A673 (cell line): Measurements from ENCODE around the gene SLC16A5. TPM values are rescaled to one million over a fixed set of nuclear protein-coding genes. Genes with fewer than 3 reads are reported as not detected.

Source experiments
- BruUV-seq: library from RNA; stranded (reverse); fragments of 400-500 nt; replicated peaks from 2 replicates; lab custom pipeline; 2021; lab: Mats Ljungman, UMichigan
- CTCF ChIA-PET: fragments of 300-600 bp; sonication (Branson Sonifier 250); formaldehyde crosslinking; loops from one replicate; lab custom pipeline; 2022; ENCODE audit warnings: antibody characterized with exemption; lab: Charles Lee
- POLR2A ChIA-PET: fragments of 300-600 bp; sonication (Branson Sonifier 250); formaldehyde crosslinking; loops from one replicate; lab custom pipeline; 2022; ENCODE audit warnings: antibody characterized with exemption; ENCODE audit not compliant: low non-redundant PET; lab: Charles Lee
- DNase-seq: peaks from one replicate; pipeline ENCODE4 v3.0.0-alpha.2; 2015; ENCODE audit warnings: low spot score
- H3K27ac ChIP-seq: fragments of 200-600 bp; sonication (generic); 2 replicates; pipeline ENCODE4 v1.5.1; 2016; ENCODE audit warnings: mixed run types, low read depth, mild to moderate bottlenecking, mixed read lengths, antibody characterized with exemption, low read length; ENCODE audit not compliant: poor library complexity, severe bottlenecking
- H3K27me3 ChIP-seq: fragments of 200-600 bp; sonication (generic); replicated peaks from 2 replicates; pipeline ENCODE4 v1.6.1; 2017; ENCODE audit warnings: mixed run types, low read depth, mild to moderate bottlenecking, mixed read lengths, antibody characterized with exemption, low read length; ENCODE audit not compliant: insufficient read depth, poor library complexity
- H3K36me3 ChIP-seq: fragments of 200-600 bp; sonication (generic); 2 replicates; pipeline ENCODE4 v1.6.1; 2016; ENCODE audit warnings: mixed run types, mild to moderate bottlenecking, mixed read lengths, antibody characterized with exemption, low read length; ENCODE audit not compliant: insufficient read depth, poor library complexity, severe bottlenecking
- H3K4me1 ChIP-seq: fragments of 200-600 bp; sonication (generic); 2 replicates; pipeline ENCODE4 v1.6.1; 2017; ENCODE audit warnings: mixed run types, mild to moderate bottlenecking, mixed read lengths, antibody characterized with exemption, low read length; ENCODE audit not compliant: insufficient read depth, poor library complexity, severe bottlenecking
- H3K4me3 ChIP-seq: fragments of 200-600 bp; sonication (generic); 2 replicates; pipeline ENCODE4 v1.5.1; 2016; ENCODE audit warnings: low read depth, mixed run types, mild to moderate bottlenecking, mixed read lengths, low read length; ENCODE audit not compliant: poor library complexity, severe bottlenecking
- H3K9me3 ChIP-seq: fragments of 200-600 bp; sonication (generic); 2 replicates; pipeline ENCODE4 v1.6.1; 2016; ENCODE audit warnings: mixed run types, low read depth, mild to moderate bottlenecking, mixed read lengths, antibody characterized with exemption, low read length; ENCODE audit not compliant: poor library complexity, severe bottlenecking
- CTCF ChIP-seq: fragments of 300-800, 200-600 bp; sonication (generic); conservative IDR thresholded peaks from 2 replicates; pipeline ENCODE4 v1.5.1; 2017; ENCODE audit warnings: low read depth, mild to moderate bottlenecking, antibody characterized with exemption, low read length, moderate library complexity, mixed read lengths
- EZH2 ChIP-seq: fragments of 200-600 bp; sonication (generic); IDR thresholded peaks from 2 replicates; pipeline ENCODE4 v1.6.1; 2017; ENCODE audit warnings: borderline replicate concordance, low read depth, mild to moderate bottlenecking, mixed read lengths, antibody characterized with exemption, low read length; ENCODE audit not compliant: poor library complexity, severe bottlenecking
- intact Hi-C: fragments of 100-400 bp; cut with micrococcal nuclease; formaldehyde crosslinking; loops from one replicate; pipeline ENCODE4 v1.10.0; 2022; ENCODE audit not compliant: unreplicated experiment
- total RNA-seq: library from RNA; stranded (reverse); gene quantifications from 2 replicates; pipeline ENCODE4 v1.2.3, GENCODE V29; 2021

SLC16A5 gene
- total RNA-seq, 1 experiment from 2014 or later, result 0.80 TPM

DNA sequence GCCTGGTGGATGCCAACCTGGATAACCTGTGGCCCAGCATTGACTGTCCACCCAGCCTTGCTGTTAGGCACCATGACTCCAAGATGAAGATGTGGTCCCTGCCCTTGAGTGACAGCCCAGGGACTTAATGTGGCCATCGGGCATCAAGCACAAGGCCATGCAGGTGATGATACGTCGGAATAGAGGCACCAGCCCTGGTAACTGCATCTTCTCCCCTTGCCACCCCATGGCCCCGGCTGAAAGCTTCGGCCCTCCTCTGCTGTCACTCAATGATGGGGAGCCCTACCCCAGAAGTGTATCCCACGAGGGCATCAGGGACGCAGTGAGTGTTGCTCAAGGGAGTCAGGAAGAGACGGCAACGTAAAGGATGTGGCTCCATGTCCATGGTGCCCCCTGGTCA, 41.8 kb downstream of the SLC16A5 start:
- H3K27me3 ChIP-seq, result no peaks in the 10 kb centered on the region
- peaks cover 12% of the 10 kb centered on the region for H3K4me1 ChIP-seq
- no peak for TF ChIP-seq EZH2
- no peak for TF ChIP-seq CTCF
- H3K4me3 ChIP-seq, result no peak overlapping the region
- DNase-seq, result no peak
- BruUV-seq, result no TSS peak
- no peaks in the 10 kb centered on the region for H3K9me3 ChIP-seq
- CTCF ChIA-PET, result interaction anchor here (0.7 kb wide), 1 partner anchor 18 kb away, joined by 3 read pairs; no protein-coding TSS in a partner anchor
- peaks cover 9% of the 10 kb centered on the region for H3K36me3 ChIP-seq
- H3K27ac ChIP-seq, result no peak overlapping the region
- intact Hi-C loops, result no loop called here
- POLR2A ChIA-PET, result no interaction called here

DNA sequence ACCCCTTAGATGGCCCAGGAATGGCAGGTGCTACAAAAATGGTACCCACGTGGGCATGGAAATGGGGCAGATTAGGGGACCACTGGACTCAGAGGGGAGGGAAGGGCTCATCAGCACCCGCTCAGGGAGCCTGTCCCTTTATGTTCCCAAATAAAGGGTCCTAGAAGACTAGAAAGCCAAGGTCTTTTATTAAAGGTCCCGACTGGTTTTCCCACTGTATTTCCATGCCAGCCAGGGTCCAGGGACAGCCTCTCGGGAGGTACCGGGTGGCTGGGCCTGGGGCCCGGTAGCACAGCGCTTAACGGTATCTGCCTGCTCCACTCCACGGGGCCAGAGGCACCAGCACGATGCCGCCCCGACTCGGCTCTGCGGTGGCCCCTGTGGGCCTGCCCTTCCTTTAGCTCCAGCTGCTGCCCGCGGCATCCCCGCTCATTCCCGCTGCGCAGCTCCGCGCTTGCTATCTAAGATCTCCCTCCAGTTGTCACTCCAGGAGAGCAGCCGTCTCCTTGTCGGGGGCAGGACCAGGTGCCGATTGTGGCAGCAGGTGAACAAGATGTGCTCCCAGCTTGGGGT, 42.4 kb downstream of the SLC16A5 start:
- no peak for DNase-seq
- Histone ChIP-seq H3K4me1 (peaks cover 12% of the 10 kb centered on the region), H3K4me3 (peak overlapping the region; percentile 84), H3K36me3 (peaks cover 12% of the 10 kb centered on the region), H3K27ac (peak overlapping the region; percentile 89), H3K27me3 (no peaks in the 10 kb centered on the region), H3K9me3 (no peaks in the 10 kb centered on the region)
- BruUV-seq, result no TSS peak
- intact Hi-C loops, result loop anchor here (2.0 kb wide), 1 partner anchor 15 kb away; no protein-coding TSS in a partner anchor
- no peak for TF ChIP-seq EZH2
- no peak for TF ChIP-seq CTCF
- CTCF ChIA-PET, result interaction anchor here (0.7 to 1.0 kb wide), 4 partner anchors 16 to 169 kb away, joined by 3 read pairs; no protein-coding TSS in a partner anchor
- POLR2A ChIA-PET, result no interaction called here

DNA sequence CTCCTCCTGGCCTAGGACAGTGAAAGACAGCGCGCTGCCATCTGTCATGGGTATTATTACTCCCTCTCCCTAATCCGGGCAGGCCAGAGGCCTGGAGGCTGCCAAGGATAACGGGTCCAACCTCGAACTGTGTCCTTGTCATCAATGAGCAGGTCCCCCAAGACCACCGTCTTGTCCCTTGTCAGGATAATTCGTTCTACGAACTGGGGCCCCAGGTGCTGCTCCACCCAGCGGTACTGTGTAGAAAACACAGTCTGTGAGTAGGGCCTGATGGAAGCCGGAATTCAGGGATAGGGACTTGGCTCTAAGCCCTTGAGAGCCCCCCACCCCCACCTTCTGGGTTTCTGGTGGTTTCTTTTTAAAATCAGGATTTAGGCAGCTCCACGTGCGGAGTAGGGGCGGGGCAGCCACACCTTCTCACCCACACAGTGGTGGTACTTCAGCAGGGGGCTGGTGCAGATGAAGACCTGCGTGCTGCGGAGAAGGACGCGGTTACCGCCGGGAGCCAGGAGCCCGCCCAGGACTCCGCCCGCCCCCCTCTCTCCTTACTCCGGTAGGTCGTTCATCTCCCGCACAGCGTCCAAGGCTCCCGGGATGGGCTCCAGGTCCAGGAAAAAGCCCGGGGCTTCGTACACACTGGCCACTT, 43.0 kb downstream of the SLC16A5 start:
- POLR2A ChIA-PET, result no interaction called here
- intact Hi-C loops, result loop anchor here (2.0 kb wide), 1 partner anchor 16 kb away; no protein-coding TSS in a partner anchor

More for the DNA sequence above, 43.0 kb downstream of the SLC16A5 start:
- H3K36me3 ChIP-seq, result peaks cover 18% of the 10 kb centered on the region
- TF ChIP-seq CTCF (peak; percentile 67), EZH2 (no peak)
- no peaks in the 10 kb centered on the region for H3K27me3 ChIP-seq
- H3K4me1 ChIP-seq, result peaks cover 12% of the 10 kb centered on the region
- H3K4me3 ChIP-seq, result peak overlapping the region; percentile 84
- no peaks in the 10 kb centered on the region for H3K9me3 ChIP-seq
- H3K27ac ChIP-seq, result peak overlapping the region; percentile 89
- CTCF ChIA-PET, result interaction anchor here (0.8 to 1.0 kb wide), 3 partner anchors 16 to 169 kb away, joined by 3 read pairs; no protein-coding TSS in a partner anchor
- TSS peak; percentile 29 for BruUV-seq
- DNase-seq, result peak; percentile 81
